ENCODE measurements around the gene KPNA5.

DNA sequence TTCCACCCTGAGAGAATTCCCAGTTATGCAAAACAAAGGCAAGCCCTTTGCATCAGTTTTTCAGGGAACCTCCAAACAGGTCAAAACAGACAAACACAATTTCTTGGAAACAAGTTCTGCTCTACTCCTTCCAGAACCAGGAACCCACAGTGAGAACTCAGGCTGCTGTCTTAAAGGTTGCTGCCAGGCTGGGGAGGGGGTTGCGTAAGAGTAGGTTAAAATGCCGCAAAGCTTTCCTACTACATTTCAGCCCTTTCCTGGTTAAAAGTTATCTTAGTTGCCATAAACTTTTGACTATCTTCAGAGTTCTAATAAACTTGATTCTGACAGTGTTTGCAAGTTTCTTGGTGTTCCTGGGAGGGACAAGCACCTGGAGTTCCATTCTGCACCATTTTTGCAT lies 33.8 kb downstream of the KPNA5 start:
- no peak for TF ChIP-seq POLR2A (IDR thresholded peaks at IDR 0.05; ENCODE audit: low read depth, low read length)
- TF ChIP-seq SPI1 (IDR thresholded peaks at IDR 0.05; ENCODE audit: low read depth, low read length), result no peak
- no peak for TF ChIP-seq POLR2AphosphoS5 (IDR thresholded peaks at IDR 0.05; ENCODE audit: low read depth, low read length)
- no peak for TF ChIP-seq TAF1 (IDR thresholded peaks at IDR 0.05; ENCODE audit: low read depth, low read length)
- TF ChIP-seq POU2F2 (IDR thresholded peaks at IDR 0.05; ENCODE audit: low read depth, low read length), result no peak
